ENCODE data around the gene PSMB4.

The PSMB4 gene

GRCh38 chr1:151364996-151365395 lies 34.4 kb upstream of the PSMB4 start:
- H3K4me3 ChIP-seq (replicated peaks in 1 of 2; ENCODE audit: low read depth in 2 of 2, low read length in 2 of 2): no peak overlapping the region
- no peak for DNase-seq (ENCODE audit: low read depth in 2 of 2)
- no peak for TF ChIP-seq CTCF (IDR thresholded peaks at IDR 0.05; ENCODE audit: low read depth, low read length)

GRCh38 chr1:151367658-151368392 lies 31.5 kb upstream of the PSMB4 start:
- DNase-seq (ENCODE audit: low read depth in 2 of 2): peak in 1 of 2 donors; percentile 20
- no peak overlapping the region for H3K4me3 ChIP-seq (replicated peaks in 1 of 2; ENCODE audit: low read depth in 2 of 2, low read length in 2 of 2)
- TF ChIP-seq CTCF (IDR thresholded peaks at IDR 0.05; ENCODE audit: low read depth, low read length): no peak

- TF ChIP-seq CTCF (IDR thresholded peaks at IDR 0.05; ENCODE audit: low read depth, low read length): no peak
- no peak overlapping the region for H3K4me3 ChIP-seq (replicated peaks in 1 of 2; ENCODE audit: low read depth in 2 of 2, low read length in 2 of 2)
- DNase-seq (ENCODE audit: low read depth in 2 of 2): peak in 1 of 2 donors; percentile 11
These were observed 30.7 kb upstream of the PSMB4 start for GRCh38 chr1:151368393-151369301.

- no peak overlapping the region for H3K4me3 ChIP-seq (replicated peaks in 1 of 2; ENCODE audit: low read depth in 2 of 2, low read length in 2 of 2)
- no peak for TF ChIP-seq CTCF (IDR thresholded peaks at IDR 0.05; ENCODE audit: low read depth, low read length)
- no peak for DNase-seq (ENCODE audit: low read depth in 2 of 2)
These were observed 30.1 kb upstream of the PSMB4 start for GRCh38 chr1:151369302-151369610.

GRCh38 chr1:151369621-151370048 lies 29.7 kb upstream of the PSMB4 start:
- H3K4me3 ChIP-seq (replicated peaks in 1 of 2; ENCODE audit: low read depth in 2 of 2, low read length in 2 of 2): no peak overlapping the region
- no peak for TF ChIP-seq CTCF (IDR thresholded peaks at IDR 0.05; ENCODE audit: low read depth, low read length)
- no peak for DNase-seq (ENCODE audit: low read depth in 2 of 2)

- H3K4me3 ChIP-seq (replicated peaks in 1 of 2; ENCODE audit: low read depth in 2 of 2, low read length in 2 of 2): no peak overlapping the region
- TF ChIP-seq CTCF (IDR thresholded peaks at IDR 0.05; ENCODE audit: low read depth, low read length): no peak
- peak; percentile 48 to 65 for DNase-seq (ENCODE audit: low read depth in 2 of 2)
These were observed 29.0 kb upstream of the PSMB4 start for GRCh38 chr1:151370211-151370911.
